HG03135 (cell line): ENCODE measurements around the gene OBSCN.
"Not testable (repeated sequence)": the region's sequence is repeated elsewhere in the genome, so short reads cannot be mapped to it uniquely, and the experiment has no call there.

Source experiments
- ATAC-seq: cut with Tn5 transposase; IDR thresholded peaks from one replicate; pipeline ENCODE4 v1.9.1; 2021; ENCODE audit warnings: mild to moderate bottlenecking, moderate library complexity; ENCODE audit not compliant: unreplicated experiment

OBSCN gene

GRCh38 chr1:228169345-228169744 lies 38.5 kb upstream of the OBSCN start:
- no peak for ATAC-seq

GRCh38 chr1:228170666-228171065 lies 37.2 kb upstream of the OBSCN start:
- ATAC-seq, result no peak

- ATAC-seq, result no peak
These were observed 36.5 kb upstream of the OBSCN start for GRCh38 chr1:228171221-228171891.

GRCh38 chr1:228172591-228173527 lies 35.0 kb upstream of the OBSCN start:
- ATAC-seq, result no peak

- ATAC-seq, result not testable (repeated sequence)
These were observed 34.0 kb upstream of the OBSCN start for GRCh38 chr1:228173528-228174481.

GRCh38 chr1:228174482-228175315 lies 33.1 kb upstream of the OBSCN start:
- ATAC-seq, result no peak

- ATAC-seq, result no peak
These were observed 32.4 kb upstream of the OBSCN start for GRCh38 chr1:228175316-228176023.

- no peak for ATAC-seq
These were observed 31.8 kb upstream of the OBSCN start for GRCh38 chr1:228176024-228176395.

GRCh38 chr1:228176461-228177182 lies 31.2 kb upstream of the OBSCN start:
- ATAC-seq, result no peak

- no peak for ATAC-seq
These were observed 30.7 kb upstream of the OBSCN start for GRCh38 chr1:228177183-228177475.

- no peak for ATAC-seq
These were observed 29.8 kb upstream of the OBSCN start for GRCh38 chr1:228177721-228178710.

- no peak for ATAC-seq
These were observed 28.8 kb upstream of the OBSCN start for GRCh38 chr1:228178737-228179684.

GRCh38 chr1:228180271-228180958 lies 27.4 kb upstream of the OBSCN start:
- no peak for ATAC-seq

- no peak for ATAC-seq
These were observed 26.7 kb upstream of the OBSCN start for GRCh38 chr1:228180959-228181644.

- no peak for ATAC-seq
These were observed 26.2 kb upstream of the OBSCN start for GRCh38 chr1:228181645-228182034.
